ENCODE results near the gene APOL4. TPM values are rescaled to one million over a fixed set of nuclear protein-coding genes. Genes with fewer than 3 reads are reported as not detected.
"Not testable (repeated sequence)": the region's sequence is repeated elsewhere in the genome, so short reads cannot be mapped to it uniquely, and the experiment has no call there.

Gene APOL4, protein sequence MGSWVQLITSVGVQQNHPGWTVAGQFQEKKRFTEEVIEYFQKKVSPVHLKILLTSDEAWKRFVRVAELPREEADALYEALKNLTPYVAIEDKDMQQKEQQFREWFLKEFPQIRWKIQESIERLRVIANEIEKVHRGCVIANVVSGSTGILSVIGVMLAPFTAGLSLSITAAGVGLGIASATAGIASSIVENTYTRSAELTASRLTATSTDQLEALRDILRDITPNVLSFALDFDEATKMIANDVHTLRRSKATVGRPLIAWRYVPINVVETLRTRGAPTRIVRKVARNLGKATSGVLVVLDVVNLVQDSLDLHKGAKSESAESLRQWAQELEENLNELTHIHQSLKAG
- not detected in 2 replicates for total RNA-seq

DNA sequence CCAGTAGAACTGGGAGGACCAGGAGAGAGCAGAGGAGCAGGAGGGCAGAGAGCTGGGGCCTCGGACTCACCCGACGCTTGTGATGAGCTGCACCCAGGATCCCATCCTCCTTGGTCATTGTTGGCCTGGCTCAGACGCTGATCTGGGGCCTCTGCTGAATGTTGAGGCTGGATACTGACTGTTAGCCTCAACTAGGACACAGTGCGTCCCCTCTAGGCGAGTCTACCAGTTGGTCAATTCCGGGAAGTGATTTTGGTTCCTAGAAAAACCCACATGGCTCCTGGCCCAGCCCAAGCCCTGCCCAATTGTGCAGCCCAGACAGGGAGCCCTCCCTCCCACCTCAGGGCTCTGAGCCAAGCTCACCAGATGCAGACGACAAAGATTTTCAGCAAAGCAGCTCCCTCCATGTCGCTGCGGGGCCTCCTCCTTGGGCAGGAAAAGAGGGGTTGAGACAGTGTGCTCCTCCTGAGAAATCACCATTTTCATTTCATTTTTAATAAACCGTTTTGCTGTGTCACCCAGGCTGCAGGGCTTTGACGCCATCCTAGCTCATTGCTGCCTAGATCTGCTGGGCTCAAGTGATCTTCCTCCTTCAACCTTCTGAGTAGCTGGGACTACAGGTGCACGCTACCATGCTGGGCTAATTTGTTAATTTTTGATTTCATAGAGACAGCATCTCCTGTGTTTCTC lies at the start of gene APOL4:
APOL4 (minus strand) TSS at position 180 of the 690 bp plus-strand sequence; CDS start at position 105, 75 bp downstream.
- DNase-seq (ENCODE audit: low read depth), result peak; percentile 40
- TF ChIP-seq, protein P1, sequence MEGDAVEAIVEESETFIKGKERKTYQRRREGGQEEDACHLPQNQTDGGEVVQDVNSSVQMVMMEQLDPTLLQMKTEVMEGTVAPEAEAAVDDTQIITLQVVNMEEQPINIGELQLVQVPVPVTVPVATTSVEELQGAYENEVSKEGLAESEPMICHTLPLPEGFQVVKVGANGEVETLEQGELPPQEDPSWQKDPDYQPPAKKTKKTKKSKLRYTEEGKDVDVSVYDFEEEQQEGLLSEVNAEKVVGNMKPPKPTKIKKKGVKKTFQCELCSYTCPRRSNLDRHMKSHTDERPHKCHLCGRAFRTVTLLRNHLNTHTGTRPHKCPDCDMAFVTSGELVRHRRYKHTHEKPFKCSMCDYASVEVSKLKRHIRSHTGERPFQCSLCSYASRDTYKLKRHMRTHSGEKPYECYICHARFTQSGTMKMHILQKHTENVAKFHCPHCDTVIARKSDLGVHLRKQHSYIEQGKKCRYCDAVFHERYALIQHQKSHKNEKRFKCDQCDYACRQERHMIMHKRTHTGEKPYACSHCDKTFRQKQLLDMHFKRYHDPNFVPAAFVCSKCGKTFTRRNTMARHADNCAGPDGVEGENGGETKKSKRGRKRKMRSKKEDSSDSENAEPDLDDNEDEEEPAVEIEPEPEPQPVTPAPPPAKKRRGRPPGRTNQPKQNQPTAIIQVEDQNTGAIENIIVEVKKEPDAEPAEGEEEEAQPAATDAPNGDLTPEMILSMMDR (IDR thresholded peaks at IDR 0.05; ENCODE audit: insufficient read depth, low read depth, low read length), result no peak
- no peak within 1 kb of the TSS for H3K4me3 ChIP-seq (ENCODE audit: low read depth, low read length)

DNA sequence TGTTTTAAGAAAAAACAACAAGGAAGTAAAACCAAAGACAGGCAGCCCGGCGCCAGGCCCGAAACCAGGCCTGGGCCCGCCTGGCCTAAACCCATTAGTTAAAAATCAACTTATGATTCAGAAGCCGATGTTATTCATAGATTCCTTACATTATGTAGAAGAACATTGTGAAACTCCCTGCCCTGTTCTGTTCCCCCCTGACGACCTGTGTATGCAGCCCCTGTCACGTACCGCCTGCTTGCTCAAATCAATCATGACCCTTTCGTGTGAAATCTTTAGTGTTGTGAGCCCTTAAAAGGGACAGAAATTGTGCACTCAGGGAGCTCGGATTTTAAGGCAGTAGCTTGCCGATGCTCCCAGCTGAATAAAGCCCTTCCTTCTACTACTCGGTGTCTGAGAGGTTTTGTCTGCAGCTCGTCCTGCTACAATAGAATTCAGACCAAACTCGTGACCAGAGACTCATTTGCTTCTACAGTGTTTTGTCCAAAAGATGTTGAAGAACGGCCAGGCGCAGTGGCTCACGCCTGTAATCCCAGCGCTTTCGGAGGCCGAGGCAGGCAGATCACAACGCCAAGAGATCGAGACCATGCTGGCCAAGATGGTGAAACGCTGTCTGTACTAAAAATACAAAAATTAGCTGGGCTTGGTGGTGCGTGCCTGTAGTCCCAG lies 48.8 kb upstream of the APOL4 start:
- not testable (repeated sequence) for H3K4me3 ChIP-seq (ENCODE audit: low read depth, low read length); DNase-seq (ENCODE audit: low read depth)

DNA sequence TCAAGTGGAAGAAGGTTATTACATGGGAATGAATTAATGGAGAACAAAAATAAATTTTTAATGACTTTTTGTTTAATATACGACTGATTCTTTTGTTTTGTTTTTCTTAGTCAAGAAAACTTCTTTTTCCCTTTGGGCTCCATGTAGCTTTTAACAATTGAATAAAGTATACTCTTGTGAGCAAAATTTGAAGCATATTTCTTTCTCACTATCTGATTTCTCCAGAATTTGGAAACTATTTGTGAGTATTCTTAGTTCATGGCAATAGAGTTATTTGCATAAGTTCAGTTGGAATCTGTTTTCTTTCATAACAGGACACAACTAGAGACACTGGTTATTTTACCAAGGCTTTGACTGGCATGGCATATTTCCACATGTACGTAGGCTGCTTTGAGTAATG lies 47.6 kb upstream of the APOL4 start:
- DNase-seq (ENCODE audit: low read depth), result no peak
- TF ChIP-seq, protein P1 (IDR thresholded peaks at IDR 0.05; ENCODE audit: insufficient read depth, low read depth, low read length), result no peak
- H3K4me3 ChIP-seq (ENCODE audit: low read depth, low read length), result no peak overlapping the region

DNA sequence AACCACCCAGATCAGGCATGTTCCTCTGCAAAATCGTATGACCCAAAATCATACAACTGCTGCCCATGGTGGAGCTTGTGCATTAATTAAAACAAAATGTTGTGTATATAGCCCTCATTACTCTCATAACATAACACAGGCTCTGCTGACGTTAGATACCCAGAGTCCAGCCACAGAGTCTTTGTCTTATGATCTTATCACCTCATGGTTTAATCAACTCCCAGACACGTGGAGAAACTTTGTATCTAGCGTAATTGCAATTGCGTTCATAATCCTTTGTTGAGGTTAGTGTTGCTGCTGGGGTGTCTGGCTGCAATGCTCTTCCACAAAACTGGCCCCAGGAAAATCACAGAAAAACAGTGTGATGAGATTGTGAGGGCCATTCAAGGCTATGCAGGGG lies 46.3 kb upstream of the APOL4 start:
- H3K4me3 ChIP-seq (ENCODE audit: low read depth, low read length), result no peak overlapping the region
- no peak for DNase-seq (ENCODE audit: low read depth)
- TF ChIP-seq, protein P1 (IDR thresholded peaks at IDR 0.05; ENCODE audit: insufficient read depth, low read depth, low read length), result no peak

DNA sequence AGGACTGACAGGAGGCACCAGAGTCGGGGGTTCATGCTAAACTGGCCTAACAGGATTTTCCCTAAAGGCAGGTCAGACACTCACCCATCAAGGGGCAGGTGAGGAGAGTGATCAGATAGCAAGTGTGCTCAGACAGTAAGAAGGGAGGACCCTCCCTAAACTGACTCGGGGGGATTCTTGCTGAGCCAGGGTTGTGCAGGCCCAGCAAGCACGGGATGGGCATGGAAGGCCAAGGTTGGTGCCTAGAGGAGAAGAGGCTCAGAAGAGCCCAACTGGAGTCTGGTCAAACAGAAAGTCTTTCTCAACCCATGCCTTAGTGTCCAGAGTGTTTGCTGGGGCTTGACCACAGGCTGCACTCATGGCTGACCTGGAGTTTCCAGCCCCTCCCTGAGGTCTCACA lies 45.1 kb upstream of the APOL4 start:
- TF ChIP-seq, protein P1 (IDR thresholded peaks at IDR 0.05; ENCODE audit: insufficient read depth, low read depth, low read length), result no peak

DNA sequence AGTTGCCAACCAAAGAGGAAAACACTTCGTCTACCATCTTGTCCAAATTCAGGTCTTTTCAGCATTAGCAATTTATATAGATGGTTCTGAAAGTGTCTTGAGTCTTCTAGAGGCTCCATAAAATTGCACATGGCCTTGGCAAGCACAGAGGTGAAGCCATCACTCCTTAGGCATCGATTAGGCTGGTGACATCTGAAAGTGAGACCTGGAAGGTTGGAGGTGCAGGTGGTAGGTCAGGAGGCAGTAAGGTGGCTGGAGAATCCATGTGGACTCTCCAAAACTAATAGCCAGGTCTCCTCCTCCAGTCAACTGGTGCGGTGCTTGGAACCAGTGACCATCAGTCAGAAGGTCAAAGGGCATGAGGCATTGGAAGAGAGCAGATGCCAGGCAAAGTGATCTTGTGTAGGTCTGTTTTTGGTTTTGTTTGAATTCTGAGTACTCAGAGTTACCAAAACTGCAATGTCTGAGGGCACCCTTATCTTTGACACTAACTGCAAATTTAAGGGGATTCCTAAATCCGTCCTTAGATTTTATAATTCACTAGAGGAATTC lies 44.3 kb upstream of the APOL4 start:
- DNase-seq (ENCODE audit: low read depth), result no peak
- TF ChIP-seq, protein P1 (IDR thresholded peaks at IDR 0.05; ENCODE audit: insufficient read depth, low read depth, low read length), result no peak
- no peak overlapping the region for H3K4me3 ChIP-seq (ENCODE audit: low read depth, low read length)

More for the DNA sequence above, 45.1 kb upstream of the APOL4 start:
- no peak overlapping the region for H3K4me3 ChIP-seq (ENCODE audit: low read depth, low read length)
- DNase-seq (ENCODE audit: low read depth), result no peak
